Measurements from ENCODE around the gene PRDX4. TPM values are rescaled to one million over a fixed set of nuclear protein-coding genes. Genes with fewer than 3 reads are reported as not detected.

Gene PRDX4
- total RNA-seq, 1 experiment from 2014 or later, result 142 TPM

DNA sequence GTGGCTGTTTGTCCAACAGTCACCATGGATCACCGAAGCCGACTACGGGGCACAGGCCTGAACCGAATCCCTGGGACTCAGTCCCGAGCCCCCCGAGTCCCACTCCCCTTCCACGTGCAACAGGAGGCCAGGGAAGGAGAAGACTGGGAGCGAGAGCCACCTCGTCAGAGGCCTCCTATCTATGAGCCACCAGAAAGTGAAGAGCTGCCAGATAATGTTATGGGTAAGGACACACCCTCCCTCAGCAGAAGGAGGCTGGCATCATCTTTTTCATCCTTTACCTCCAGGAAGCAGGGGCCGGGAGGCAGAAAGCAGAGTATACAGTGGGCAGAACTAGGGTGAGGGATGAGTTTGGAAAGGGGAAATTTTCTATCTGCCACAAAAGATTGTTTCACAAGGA is 2.8 kb upstream of the PRDX4 start:
- Mint-ChIP-seq H3K9me3 (no peaks in the 10 kb centered on the region), H3K27me3 (ENCODE audit: low read depth) (no peaks in the 10 kb centered on the region), H3K27ac (no peak overlapping the region), H3K4me1 (peaks cover 39% of the 10 kb centered on the region), H3K36me3 (no peaks in the 10 kb centered on the region), H3K4me3 (no peak overlapping the region)
- ATAC-seq (no peak), DNase-seq (ENCODE audit: low spot score) (no peak)
- POLR2A ChIA-PET, result no interaction called here
- TF ChIP-seq ETV6 (CRISPR knock-in tag; IDR thresholded peaks at IDR 0.05) (no peak), TEAD1 (CRISPR knock-in tag; IDR thresholded peaks at IDR 0.05) (no peak), KAT7 (CRISPR knock-in tag; IDR thresholded peaks at IDR 0.05; ENCODE audit: borderline replicate concordance) (no peak), FOXJ3 (CRISPR knock-in tag; IDR thresholded peaks at IDR 0.05; ENCODE audit: borderline replicate concordance) (no peak), ESRRA (CRISPR knock-in tag; IDR thresholded peaks at IDR 0.05; ENCODE audit: borderline replicate concordance) (no peak), NFATC4 (CRISPR knock-in tag; IDR thresholded peaks at IDR 0.05) (no peak), HMGA2 (CRISPR knock-in tag; IDR thresholded peaks at IDR 0.05) (no peak)
- TF ChIP-seq, protein P1, sequence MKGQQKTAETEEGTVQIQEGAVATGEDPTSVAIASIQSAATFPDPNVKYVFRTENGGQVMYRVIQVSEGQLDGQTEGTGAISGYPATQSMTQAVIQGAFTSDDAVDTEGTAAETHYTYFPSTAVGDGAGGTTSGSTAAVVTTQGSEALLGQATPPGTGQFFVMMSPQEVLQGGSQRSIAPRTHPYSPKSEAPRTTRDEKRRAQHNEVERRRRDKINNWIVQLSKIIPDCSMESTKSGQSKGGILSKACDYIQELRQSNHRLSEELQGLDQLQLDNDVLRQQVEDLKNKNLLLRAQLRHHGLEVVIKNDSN (CRISPR knock-in tag; IDR thresholded peaks at IDR 0.05), result no peak
- TF ChIP-seq, protein P2, sequence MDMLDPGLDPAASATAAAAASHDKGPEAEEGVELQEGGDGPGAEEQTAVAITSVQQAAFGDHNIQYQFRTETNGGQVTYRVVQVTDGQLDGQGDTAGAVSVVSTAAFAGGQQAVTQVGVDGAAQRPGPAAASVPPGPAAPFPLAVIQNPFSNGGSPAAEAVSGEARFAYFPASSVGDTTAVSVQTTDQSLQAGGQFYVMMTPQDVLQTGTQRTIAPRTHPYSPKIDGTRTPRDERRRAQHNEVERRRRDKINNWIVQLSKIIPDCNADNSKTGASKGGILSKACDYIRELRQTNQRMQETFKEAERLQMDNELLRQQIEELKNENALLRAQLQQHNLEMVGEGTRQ (CRISPR knock-in tag; IDR thresholded peaks at IDR 0.05), result no peak
- TF ChIP-seq, protein P3, sequence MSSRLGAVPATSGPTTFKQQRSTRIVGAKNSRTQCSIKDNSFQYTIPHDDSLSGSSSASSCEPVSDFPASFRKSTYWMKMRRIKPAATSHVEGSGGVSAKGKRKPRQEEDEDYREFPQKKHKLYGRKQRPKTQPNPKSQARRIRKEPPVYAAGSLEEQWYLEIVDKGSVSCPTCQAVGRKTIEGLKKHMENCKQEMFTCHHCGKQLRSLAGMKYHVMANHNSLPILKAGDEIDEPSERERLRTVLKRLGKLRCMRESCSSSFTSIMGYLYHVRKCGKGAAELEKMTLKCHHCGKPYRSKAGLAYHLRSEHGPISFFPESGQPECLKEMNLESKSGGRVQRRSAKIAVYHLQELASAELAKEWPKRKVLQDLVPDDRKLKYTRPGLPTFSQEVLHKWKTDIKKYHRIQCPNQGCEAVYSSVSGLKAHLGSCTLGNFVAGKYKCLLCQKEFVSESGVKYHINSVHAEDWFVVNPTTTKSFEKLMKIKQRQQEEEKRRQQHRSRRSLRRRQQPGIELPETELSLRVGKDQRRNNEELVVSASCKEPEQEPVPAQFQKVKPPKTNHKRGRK (CRISPR knock-in tag; IDR thresholded peaks at IDR 0.05; ENCODE audit: borderline replicate concordance), result no peak
- CTCF ChIA-PET, result no interaction called here

DNA sequence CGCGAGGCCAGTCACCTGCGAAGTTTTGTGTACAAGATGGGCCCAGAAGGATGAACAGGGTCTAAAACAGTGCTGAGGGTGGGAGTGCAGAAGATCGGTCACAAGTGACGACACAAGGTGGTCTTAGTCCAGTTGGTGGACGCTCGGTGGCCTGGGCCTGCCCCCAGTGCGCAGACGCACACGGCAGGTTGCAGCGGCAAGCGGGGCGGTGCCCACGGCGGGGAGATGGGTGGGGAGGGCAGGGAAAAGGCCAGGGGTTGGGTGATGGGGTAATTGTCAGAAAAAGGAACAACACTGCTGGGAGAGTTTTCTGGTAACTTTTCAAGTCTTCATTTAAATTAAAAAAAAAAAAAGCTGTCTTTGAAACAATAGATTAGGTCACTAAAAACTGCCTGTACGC is 1.0 kb upstream of the PRDX4 start:
- TF ChIP-seq ZNF138 (CRISPR knock-in tag; conservative IDR thresholded peaks at IDR 0.05) (no peak), IRF2 (CRISPR knock-in tag; IDR thresholded peaks at IDR 0.05; ENCODE audit: borderline replicate concordance, low read depth) (no peak), ZNF416 (CRISPR knock-in tag; IDR thresholded peaks at IDR 0.05) (no peak), JAZF1 (CRISPR knock-in tag; IDR thresholded peaks at IDR 0.05) (no peak), TEAD4 (CRISPR knock-in tag; IDR thresholded peaks at IDR 0.05) (no peak), JUN (CRISPR knock-in tag; IDR thresholded peaks at IDR 0.05) (no peak), ZNF219 (CRISPR knock-in tag; IDR thresholded peaks at IDR 0.05; ENCODE audit: borderline replicate concordance) (no peak), TP53 (CRISPR knock-in tag; IDR thresholded peaks at IDR 0.05) (no peak), NR1H2 (CRISPR knock-in tag; IDR thresholded peaks at IDR 0.05) (no peak), GTF2I (CRISPR knock-in tag; conservative IDR thresholded peaks at IDR 0.05) (no peak)
- TF ChIP-seq, protein P4, sequence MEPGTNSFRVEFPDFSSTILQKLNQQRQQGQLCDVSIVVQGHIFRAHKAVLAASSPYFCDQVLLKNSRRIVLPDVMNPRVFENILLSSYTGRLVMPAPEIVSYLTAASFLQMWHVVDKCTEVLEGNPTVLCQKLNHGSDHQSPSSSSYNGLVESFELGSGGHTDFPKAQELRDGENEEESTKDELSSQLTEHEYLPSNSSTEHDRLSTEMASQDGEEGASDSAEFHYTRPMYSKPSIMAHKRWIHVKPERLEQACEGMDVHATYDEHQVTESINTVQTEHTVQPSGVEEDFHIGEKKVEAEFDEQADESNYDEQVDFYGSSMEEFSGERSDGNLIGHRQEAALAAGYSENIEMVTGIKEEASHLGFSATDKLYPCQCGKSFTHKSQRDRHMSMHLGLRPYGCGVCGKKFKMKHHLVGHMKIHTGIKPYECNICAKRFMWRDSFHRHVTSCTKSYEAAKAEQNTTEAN (CRISPR knock-in tag; IDR thresholded peaks at IDR 0.05), result no peak
- TF ChIP-seq, protein P5, sequence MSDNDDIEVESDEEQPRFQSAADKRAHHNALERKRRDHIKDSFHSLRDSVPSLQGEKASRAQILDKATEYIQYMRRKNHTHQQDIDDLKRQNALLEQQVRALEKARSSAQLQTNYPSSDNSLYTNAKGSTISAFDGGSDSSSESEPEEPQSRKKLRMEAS (CRISPR knock-in tag; IDR thresholded peaks at IDR 0.05), result no peak
- TF ChIP-seq, protein P6, sequence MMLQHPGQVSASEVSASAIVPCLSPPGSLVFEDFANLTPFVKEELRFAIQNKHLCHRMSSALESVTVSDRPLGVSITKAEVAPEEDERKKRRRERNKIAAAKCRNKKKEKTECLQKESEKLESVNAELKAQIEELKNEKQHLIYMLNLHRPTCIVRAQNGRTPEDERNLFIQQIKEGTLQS (CRISPR knock-in tag; conservative IDR thresholded peaks at IDR 0.05), result no peak
- TF ChIP-seq, protein P7, sequence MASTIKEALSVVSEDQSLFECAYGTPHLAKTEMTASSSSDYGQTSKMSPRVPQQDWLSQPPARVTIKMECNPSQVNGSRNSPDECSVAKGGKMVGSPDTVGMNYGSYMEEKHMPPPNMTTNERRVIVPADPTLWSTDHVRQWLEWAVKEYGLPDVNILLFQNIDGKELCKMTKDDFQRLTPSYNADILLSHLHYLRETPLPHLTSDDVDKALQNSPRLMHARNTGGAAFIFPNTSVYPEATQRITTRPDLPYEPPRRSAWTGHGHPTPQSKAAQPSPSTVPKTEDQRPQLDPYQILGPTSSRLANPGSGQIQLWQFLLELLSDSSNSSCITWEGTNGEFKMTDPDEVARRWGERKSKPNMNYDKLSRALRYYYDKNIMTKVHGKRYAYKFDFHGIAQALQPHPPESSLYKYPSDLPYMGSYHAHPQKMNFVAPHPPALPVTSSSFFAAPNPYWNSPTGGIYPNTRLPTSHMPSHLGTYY (CRISPR knock-in tag; IDR thresholded peaks at IDR 0.05), result no peak
- Mint-ChIP-seq H3K9me3 (no peaks in the 10 kb centered on the region), H3K4me3 (no peak overlapping the region), H3K27ac (no peak overlapping the region), H3K27me3 (ENCODE audit: low read depth) (no peaks in the 10 kb centered on the region), H3K36me3 (peaks cover 3% of the 10 kb centered on the region; the same call in 1 of the 2 replicates), H3K4me1 (peaks cover 22% of the 10 kb centered on the region)
- CTCF ChIA-PET, result no interaction called here
- DNase-seq (ENCODE audit: low spot score) (no peak), ATAC-seq (no peak)
- POLR2A ChIA-PET, result no interaction called here

Measured in WTC11 (cell line).